HCT116 (cell line): ENCODE data around the gene PRKN.

Experiments used
- CEBPB ChIP-seq: IDR thresholded peaks from 2 replicates; pipeline ENCODE4 v1.6.1; 2012; ENCODE audit warnings: low read depth
- EGR1 ChIP-seq: IDR thresholded peaks from 2 replicates; pipeline ENCODE4 v1.6.1; 2012; ENCODE audit warnings: low read depth
- EZH2 ChIP-seq: fragments of 200-600 bp; sonication (generic); IDR thresholded peaks from 2 replicates; pipeline ENCODE4 v1.6.1; 2017; ENCODE audit warnings: antibody characterized with exemption, mixed run types
- JUND ChIP-seq: IDR thresholded peaks from 2 replicates; pipeline ENCODE4 v1.6.1; 2012
- POLR2A ChIP-seq: IDR thresholded peaks from 2 replicates; pipeline ENCODE4 v1.7.0; 2011; ENCODE audit warnings: borderline replicate concordance; ENCODE audit not compliant: insufficient read depth, insufficient read length; ENCODE audit errors: extremely low read depth
- RAD21 ChIP-seq: IDR thresholded peaks from 2 replicates; pipeline ENCODE4 v1.6.1; 2012; ENCODE audit warnings: low read depth, mild to moderate bottlenecking
- SIN3A ChIP-seq: IDR thresholded peaks from 2 replicates; pipeline ENCODE4 v1.6.1; 2012; ENCODE audit warnings: low read depth
- SP1 ChIP-seq: IDR thresholded peaks from 2 replicates; pipeline ENCODE4 v1.6.1; 2012; ENCODE audit warnings: low read depth
- SRF ChIP-seq: IDR thresholded peaks from 2 replicates; pipeline ENCODE4 v1.6.1; 2012; ENCODE audit warnings: low read depth
- TCF7L2 ChIP-seq: IDR thresholded peaks from 2 replicates; pipeline ENCODE4 v1.7.0; 2011; ENCODE audit warnings: borderline replicate concordance, inconsistent platforms; ENCODE audit not compliant: insufficient read depth, insufficient read length; ENCODE audit errors: extremely low read depth
- YY1 ChIP-seq: IDR thresholded peaks from 2 replicates; pipeline ENCODE4 v1.6.1; 2011; ENCODE audit warnings: low read length, low read depth, moderate library complexity, mild to moderate bottlenecking; ENCODE audit not compliant: insufficient replicate concordance; ENCODE audit errors: extremely low read depth
- TF ChIP-seq, protein P1 (sequence below), 3 experiments: fragments of 200-600 bp in 1 of 3; sonication (generic) in 1 of 3; IDR thresholded peaks in 2 of 3; conservative IDR thresholded peaks in 1 of 3; 2 replicates each; pipeline ENCODE4 v1.5.1; 2012 to 2017; ENCODE audit warnings: low read depth in 2 of 3, low read length in 2 of 3, antibody characterized with exemption in 1 of 3, borderline replicate concordance in 1 of 3, control low read depth in 1 of 3, mild to moderate bottlenecking in 1 of 3, mixed read lengths in 1 of 3, mixed run types in 1 of 3, moderate library complexity in 1 of 3; ENCODE audit not compliant: insufficient read depth in 1 of 3
- TF ChIP-seq, protein P2 (sequence below): IDR thresholded peaks from 2 replicates; pipeline ENCODE4 v1.6.1; 2012; ENCODE audit warnings: low read depth
- TF ChIP-seq, protein P3 (sequence below): IDR thresholded peaks from 2 replicates; pipeline ENCODE4 v1.6.1; 2012

DNA sequence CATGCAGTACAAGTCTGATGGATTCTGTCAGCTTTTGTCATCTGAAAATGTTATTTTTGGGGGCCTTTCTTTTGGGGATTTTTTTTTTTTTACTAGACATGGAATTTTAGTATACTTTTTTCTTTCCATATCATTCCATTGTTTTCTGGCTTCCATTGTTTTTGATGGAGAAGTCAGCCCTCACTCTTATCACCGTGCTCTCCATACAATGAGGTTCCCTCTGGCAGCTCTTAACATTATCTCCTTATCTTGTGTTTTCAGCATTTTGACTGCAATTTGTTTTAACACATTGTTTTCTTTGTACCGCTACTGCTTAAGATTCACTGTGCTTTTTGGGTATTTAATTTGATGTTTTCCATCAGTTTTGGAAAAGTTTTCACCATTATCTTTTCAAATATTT is 1262.2 kb downstream of the PRKN start:
- TF ChIP-seq POLR2A, result no peak
- no peak for TF ChIP-seq SRF
- no peak for TF ChIP-seq YY1
- TF ChIP-seq SIN3A, result no peak
- TF ChIP-seq, protein P1, sequence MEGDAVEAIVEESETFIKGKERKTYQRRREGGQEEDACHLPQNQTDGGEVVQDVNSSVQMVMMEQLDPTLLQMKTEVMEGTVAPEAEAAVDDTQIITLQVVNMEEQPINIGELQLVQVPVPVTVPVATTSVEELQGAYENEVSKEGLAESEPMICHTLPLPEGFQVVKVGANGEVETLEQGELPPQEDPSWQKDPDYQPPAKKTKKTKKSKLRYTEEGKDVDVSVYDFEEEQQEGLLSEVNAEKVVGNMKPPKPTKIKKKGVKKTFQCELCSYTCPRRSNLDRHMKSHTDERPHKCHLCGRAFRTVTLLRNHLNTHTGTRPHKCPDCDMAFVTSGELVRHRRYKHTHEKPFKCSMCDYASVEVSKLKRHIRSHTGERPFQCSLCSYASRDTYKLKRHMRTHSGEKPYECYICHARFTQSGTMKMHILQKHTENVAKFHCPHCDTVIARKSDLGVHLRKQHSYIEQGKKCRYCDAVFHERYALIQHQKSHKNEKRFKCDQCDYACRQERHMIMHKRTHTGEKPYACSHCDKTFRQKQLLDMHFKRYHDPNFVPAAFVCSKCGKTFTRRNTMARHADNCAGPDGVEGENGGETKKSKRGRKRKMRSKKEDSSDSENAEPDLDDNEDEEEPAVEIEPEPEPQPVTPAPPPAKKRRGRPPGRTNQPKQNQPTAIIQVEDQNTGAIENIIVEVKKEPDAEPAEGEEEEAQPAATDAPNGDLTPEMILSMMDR (IDR thresholded peaks at IDR 0.05 in 2 of 3, conservative IDR thresholded peaks at IDR 0.05 in 1 of 3; ENCODE audit: borderline replicate concordance in 1 of 3, insufficient read depth in 1 of 3, low read depth in 2 of 3, low read length in 2 of 3), result no peak
- TF ChIP-seq, protein P2, sequence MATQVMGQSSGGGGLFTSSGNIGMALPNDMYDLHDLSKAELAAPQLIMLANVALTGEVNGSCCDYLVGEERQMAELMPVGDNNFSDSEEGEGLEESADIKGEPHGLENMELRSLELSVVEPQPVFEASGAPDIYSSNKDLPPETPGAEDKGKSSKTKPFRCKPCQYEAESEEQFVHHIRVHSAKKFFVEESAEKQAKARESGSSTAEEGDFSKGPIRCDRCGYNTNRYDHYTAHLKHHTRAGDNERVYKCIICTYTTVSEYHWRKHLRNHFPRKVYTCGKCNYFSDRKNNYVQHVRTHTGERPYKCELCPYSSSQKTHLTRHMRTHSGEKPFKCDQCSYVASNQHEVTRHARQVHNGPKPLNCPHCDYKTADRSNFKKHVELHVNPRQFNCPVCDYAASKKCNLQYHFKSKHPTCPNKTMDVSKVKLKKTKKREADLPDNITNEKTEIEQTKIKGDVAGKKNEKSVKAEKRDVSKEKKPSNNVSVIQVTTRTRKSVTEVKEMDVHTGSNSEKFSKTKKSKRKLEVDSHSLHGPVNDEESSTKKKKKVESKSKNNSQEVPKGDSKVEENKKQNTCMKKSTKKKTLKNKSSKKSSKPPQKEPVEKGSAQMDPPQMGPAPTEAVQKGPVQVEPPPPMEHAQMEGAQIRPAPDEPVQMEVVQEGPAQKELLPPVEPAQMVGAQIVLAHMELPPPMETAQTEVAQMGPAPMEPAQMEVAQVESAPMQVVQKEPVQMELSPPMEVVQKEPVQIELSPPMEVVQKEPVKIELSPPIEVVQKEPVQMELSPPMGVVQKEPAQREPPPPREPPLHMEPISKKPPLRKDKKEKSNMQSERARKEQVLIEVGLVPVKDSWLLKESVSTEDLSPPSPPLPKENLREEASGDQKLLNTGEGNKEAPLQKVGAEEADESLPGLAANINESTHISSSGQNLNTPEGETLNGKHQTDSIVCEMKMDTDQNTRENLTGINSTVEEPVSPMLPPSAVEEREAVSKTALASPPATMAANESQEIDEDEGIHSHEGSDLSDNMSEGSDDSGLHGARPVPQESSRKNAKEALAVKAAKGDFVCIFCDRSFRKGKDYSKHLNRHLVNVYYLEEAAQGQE, result no peak
- no peak for TF ChIP-seq EZH2
- TF ChIP-seq SP1, result no peak
- TF ChIP-seq, protein P3, sequence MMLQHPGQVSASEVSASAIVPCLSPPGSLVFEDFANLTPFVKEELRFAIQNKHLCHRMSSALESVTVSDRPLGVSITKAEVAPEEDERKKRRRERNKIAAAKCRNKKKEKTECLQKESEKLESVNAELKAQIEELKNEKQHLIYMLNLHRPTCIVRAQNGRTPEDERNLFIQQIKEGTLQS, result no peak
- TF ChIP-seq CEBPB, result no peak
- no peak for TF ChIP-seq JUND
- no peak for TF ChIP-seq EGR1
- TF ChIP-seq TCF7L2, result no peak
- TF ChIP-seq RAD21, result no peak
